ENCODE data around the gene XIST.
A peak's percentile ranks its signal among the peaks of the same experiment; 100 is the strongest.
"Not testable (repeated sequence)": the region's sequence is repeated elsewhere in the genome, so short reads cannot be mapped to it uniquely, and the experiment has no call there.

The XIST gene

GRCh38 chrX:73852467-73852866 lies at the start of gene XIST:
Gene XIST (minus strand): TSS chrX:73852714.
- FAIRE-seq: no peak

GRCh38 chrX:73898315-73898714 lies 45.8 kb upstream of the XIST start:
- not testable (repeated sequence) for FAIRE-seq

- not testable (repeated sequence) for FAIRE-seq
These were observed 40.1 kb upstream of the XIST start for GRCh38 chrX:73892515-73893090.

DNA sequence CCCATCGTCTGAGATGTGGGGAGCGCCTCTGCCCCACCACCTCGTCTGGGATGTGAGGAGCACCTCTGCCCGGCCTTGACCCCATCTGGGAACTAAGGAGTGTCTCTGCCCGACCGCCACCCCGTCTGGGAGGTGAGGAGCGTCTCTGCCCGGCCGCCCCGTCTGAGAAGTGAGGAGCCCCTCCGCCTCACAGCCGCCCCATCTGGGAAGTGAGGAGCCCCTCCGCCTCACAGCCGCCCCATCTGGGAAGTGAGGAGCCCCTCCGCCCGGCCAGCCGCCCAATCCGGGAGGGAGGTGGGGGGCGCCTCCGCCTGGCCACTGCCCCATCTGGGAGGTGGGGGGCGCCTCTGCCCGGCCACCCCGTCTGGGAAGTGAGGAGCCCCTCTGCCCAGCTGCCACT lies 29.7 kb upstream of the XIST start:
- not testable (repeated sequence) for FAIRE-seq

DNA sequence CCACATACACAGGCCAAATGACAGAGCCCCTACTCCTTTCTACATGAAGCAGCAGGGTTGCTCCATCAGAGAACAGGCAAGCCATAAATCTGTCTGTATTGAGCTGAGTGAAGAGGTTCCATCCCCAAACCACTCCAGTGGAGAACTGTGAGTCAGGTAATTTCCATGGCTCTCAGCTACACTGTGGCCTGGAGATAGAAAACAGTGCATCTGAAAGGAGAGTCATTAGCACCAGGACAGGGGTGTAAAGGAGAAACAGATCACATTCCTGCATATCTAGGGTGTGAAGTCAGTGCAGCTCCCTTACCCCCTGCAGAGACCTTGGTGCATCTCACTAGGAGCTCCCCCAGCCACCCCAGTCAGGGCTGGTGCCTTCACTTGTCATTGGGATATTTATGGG lies 25.2 kb upstream of the XIST start:
- FAIRE-seq: no peak

DNA sequence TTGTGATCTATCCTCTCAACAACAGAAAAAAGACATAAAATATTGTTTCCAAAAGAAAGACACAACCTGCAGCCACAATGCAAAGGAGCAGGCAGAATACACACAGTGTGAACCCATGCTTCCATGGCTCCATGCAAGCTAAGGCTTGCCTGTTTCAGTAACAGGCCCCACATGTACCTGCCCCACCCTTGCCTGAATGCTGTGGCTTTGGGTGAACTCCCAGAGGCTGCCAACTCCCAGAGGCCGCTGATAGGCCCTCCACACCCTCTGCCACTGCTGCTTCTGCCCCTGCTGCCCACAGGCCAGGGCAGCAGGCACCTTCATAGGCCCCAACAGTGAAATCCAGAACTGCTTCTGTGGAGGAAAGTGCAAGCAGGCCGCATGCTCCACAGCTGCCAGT lies 24.4 kb upstream of the XIST start:
- FAIRE-seq: no peak

DNA sequence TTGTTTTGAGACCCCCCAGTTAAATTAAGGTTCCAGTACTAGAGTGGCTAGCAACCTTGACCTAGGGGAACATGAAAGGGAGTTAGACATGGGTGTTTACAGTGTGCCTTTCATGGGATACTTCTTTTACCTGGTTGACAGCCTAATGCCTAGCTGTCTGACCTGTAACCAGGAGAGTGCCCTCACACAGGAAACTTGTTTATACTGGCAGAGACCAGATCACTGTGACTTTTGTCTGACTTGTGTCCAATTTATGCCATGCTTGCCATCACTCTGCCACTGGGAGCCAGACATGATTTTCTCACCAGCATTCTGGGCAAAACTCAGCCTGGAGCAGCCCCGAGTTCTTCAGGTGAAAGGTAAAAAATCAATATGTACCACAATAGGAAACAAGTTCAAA lies 16.4 kb upstream of the XIST start:
- FAIRE-seq: no peak

DNA sequence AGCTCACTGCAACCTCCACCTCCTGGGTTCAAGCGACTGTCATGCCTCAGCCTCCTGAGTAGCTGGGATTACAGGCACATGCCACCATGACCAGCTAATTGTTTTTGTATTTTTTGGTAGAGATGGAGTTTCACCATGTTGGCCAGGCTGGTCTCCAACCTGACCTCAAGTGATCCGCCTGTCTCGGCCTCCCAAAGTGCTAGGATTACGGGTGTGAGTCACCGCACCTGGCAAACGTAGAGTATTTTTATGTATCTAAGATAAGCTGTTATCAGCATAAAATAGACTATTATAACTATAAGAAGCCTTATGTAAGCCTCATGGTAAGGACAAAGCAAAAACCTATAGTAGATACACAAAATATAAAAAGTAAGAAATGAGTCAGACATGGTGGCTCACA lies 14.6 kb upstream of the XIST start:
- no peak for FAIRE-seq

DNA sequence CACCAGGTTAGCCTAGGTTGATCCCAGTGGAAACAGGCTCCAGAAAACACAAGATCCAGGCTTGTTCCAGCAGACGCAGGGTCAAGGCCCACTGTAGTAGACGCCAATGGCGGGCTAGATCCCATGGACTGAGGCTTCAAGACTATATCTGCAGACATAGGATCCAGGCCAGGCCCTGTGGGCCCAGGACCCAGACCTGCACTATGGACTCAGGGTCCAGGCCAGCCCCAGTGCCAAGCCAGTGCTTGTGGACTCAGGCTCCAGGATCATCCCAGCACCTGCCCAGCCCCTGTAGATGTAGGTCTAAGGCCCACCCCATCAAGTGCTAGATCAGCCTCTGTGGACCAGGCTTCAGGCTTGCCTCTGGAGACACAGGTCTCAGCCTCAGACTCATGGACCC lies 11.3 kb upstream of the XIST start:
- no peak for FAIRE-seq

DNA sequence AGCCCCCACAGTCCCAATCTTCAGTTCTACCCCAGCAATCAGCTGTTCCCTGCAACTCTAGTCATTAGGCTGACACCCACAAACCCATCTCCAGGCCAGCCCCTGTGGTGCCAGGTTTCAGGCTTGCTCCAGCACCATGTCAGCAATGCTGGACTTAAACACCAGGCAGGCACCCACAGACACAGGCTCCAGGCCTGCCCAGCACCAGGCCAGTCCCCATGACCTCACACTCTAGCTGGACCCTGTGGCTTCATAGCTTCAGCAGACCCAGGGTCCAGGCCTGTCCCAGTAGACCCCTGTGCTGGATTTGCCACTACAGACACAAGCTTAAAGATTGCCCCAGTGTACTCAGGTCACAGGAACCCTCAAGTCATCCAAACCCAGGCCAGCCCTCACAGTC lies 10.8 kb upstream of the XIST start:
- FAIRE-seq: no peak

GRCh38 chrX:73859622-73860021 lies 7.1 kb upstream of the XIST start:
- FAIRE-seq: no peak

GRCh38 chrX:73855546-73855945 lies 3.0 kb upstream of the XIST start:
- peak; percentile 92 for FAIRE-seq

- FAIRE-seq: no peak
These were observed 492 bp downstream of the XIST start for GRCh38 chrX:73852022-73852421.

DNA sequence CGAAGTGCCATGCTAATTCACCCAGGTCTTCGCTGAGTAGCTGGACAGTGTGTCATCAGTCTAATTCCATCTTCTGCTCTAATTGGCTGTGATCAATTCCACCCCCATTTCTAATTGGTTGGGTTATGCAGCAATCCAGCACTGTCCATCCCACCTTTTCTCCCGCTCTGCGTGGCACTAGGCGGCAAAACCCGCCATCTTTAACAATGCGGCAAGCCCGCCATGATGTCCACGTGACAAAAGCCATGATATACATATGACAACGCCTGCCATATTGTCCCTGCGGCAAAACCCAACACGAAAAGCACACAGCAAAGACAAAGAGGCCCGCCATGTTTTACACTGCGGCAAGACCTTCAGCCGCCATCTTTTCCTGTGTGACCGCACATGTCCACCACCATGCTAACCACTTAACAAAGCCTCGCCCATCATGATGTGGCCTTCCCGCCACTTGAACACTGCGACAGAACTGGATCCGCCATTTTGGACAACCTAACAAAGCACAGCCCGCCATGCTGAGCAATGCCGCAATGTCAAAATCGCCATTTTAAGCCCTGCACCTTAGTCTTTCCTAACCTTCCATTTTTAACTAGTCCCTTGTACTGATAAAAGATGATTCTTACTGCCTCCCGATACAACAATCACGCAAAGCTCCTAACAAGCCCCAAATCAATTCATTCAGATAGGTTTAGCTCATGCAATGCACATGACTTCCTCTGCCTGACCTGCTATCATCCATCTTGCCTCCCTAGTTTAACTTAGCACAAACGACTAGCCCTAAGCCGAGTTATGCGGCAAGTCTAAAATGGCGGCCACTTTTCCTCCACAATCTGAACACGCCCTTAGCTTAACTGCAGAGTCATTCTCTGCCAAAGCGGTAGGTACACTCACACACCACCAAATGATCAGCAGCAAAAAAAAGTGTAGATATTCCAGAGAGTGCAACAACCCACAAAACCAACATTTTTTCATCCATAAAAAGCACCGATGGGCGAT lies 1.2 kb downstream of the XIST start:
- FAIRE-seq: no peak

DNA sequence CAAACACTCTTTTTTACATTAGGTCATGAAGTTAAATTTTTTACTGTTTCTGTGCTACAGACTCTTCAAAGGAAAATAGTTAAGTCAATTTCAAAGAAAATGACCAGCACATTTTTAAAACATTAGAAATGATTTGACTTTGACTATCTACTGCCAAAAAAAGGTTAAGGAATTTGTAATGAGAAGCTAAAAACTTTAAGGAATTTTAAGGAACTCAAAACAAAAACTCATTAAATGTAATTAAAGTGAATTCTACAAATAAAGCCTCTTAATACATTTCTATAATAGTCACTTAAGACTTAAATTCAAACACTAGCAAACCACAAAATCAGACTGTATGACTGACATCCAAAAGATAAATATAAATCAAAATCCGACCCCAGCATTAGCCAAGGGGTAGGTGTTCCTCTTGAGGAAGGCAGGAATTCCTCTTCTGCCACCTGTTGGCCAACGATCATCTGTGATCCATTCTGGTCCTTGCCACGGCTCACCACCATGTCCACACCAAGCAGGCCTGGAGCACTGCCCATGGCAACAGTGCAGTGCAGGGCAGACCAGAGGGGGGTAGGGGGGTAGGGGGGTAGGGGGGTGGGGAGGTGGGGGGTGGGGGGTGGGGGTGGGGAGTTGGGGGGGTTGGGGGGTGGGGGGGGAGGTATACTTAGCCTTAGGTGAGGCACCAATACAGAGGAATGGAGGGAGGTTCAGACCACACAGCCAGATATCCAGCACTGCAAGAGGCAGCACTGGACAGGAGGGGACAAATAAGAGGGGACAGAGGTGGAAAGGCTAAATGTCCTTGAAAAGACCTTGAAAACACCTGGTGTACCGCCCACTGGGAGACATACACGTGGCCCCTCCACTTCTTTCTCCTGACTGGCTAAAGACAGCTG lies 2.1 kb downstream of the XIST start:
- FAIRE-seq: no peak

DNA sequence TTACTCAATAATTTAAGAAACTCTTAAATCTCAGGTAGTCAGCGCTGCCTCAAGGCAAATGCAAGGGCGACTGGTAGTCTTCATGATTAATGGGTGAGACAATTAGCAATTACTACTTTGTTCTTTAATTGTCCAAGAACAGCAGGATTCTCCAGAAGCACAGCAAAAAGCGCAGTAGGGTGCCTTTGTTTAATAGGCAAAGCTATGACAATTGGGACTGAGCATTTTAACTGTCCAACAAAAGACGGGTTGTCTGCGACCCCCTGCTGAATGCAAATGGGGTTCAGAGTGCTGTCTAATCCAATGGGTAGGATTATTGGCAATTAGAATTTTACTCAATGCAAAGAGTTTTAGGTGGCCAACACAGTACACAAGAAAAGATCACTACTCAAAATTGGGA lies 3.4 kb downstream of the XIST start:
- no peak for FAIRE-seq

DNA sequence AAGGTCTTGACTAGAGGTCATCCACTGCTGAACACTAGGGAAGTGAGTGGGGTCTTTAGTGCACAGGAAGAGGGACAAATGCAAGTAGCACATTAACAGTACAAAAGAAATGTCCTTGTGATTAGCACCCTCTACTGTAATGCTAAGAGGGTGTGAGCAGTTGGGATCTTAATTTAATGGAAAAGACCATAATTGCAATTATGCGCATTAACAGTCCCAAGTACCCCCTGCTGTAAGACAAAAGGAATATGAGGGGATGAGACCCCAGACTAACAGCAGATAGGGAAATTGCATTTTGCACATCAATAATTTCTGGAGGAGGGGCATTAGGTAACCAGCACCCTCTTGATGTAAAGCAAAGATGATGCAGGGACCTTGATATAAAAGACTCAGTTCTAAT lies 4.5 kb downstream of the XIST start:
- FAIRE-seq: no peak

GRCh38 chrX:73847100-73847499 lies 5.4 kb downstream of the XIST start:
- FAIRE-seq: no peak

DNA sequence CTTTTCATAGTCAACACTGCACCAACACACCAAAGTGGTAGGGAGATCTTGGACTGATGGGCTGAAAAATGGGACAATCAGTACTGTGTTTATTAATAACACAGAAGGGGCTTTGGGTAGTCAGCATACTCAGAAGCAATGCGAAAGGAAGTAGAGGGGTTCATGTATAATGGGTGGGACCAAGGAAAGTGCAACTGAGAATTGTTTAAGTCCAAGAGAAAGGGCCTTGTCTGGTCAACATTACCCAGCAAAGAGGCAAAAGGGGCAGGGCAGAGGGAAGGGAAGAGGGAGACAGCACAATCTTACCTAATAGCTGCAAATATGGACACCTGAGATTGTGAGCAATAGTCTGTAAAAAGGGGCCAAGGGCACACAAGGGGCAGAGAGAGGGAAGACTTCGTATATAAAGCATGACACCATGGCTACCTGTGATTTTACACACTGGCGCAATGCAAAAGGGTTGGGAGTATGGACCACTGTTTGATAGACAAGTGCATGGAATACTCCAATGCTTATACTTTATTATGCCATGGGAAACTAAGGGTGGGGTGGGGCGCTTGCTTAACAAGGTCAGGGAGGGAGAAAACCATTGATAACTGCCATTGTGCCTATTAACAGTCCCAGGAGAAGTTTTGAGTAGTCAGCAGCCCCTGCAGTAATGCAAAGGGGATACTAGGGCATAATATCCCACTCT lies 9.8 kb downstream of the XIST start:
- no peak for FAIRE-seq

GRCh38 chrX:73841337-73841736 lies 11.2 kb downstream of the XIST start:
- no peak for FAIRE-seq

DNA sequence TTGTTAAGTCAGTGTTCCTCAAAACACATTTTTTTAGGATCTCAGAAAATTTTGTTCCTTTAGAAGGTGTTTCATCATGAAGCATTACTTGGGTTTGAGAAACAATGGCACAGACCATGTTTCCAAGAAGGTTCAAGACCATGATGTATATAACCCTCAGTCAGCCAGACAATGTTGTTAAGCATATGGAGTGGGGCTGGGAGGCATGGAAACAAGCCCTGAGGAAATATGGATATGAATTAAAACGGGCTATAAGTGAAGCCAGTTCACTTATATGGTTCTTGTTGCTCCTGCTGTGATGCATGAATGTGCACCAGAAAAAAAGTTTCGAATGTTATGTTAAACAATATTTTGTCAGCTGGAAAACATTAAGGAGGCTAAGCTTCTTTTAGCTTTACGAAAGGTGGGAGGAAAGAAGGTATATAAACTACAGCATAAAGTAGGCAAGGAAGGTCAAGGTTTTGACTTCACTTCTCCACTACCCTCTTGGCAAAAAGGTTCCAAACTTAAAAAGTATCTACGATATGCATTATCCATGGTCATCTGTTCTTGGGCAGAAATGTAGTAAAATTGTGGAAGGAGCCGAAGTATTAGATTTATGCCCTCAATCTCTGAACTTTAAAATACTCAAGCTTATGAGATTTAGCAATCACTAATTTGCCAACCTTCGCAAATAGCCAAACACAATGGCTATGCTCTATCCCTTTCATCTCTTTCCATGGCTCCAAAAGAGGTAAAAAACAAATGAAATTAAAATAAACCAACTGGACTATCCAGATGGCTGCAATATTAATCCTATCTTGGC lies 12.2 kb downstream of the XIST start:
- FAIRE-seq: no peak

- FAIRE-seq: no peak
These were observed 13.4 kb downstream of the XIST start for GRCh38 chrX:73839152-73839551.

All from G401.6 (cell line).